K562 (cell line): ENCODE measurements around the gene AHSG. TPM values are rescaled to one million over a fixed set of nuclear protein-coding genes. Genes with fewer than 3 reads are reported as not detected.

Experiments used
- ATAC-seq: fragments of 200-7000 bp; cut with Tn5 transposase; 3 replicates; pipeline ENCODE4 v1.9.1; 2020; ENCODE audit warnings: moderate library complexity
- BruUV-seq: library from RNA; stranded (reverse); fragments of 400-500 nt; replicated peaks from 2 replicates; lab custom pipeline; 2021; lab: Mats Ljungman, UMichigan
- CTCF ChIA-PET: fragments of 300-600 bp; formaldehyde crosslinking; extraction: SDS; loops from one replicate; lab custom pipeline; 2021; ENCODE audit warnings: low intra/inter-chr PET ratio; lab: Yijun Ruan, JAX
- POLR2A ChIA-PET: fragments of 300-600, 350-650 bp; sonication (Branson Sonifier 250); formaldehyde crosslinking; extraction: SDS; loops from one replicate; lab custom pipeline; 2021; ENCODE audit warnings: antibody characterized with exemption, inconsistent platforms; lab: Yijun Ruan, JAX
- DNase-seq, 4 experiments: peaks; one replicate each; pipeline versions ENCODE4 v3.0.0 to v3.0.0-alpha.2; 2011 to 2018; ENCODE audit warnings: low spot score in 3 of 4, mixed read lengths in 3 of 4; ENCODE audit errors: extremely low read depth in 1 of 4
- FAIRE-seq: peaks from 2 replicates; lab custom pipeline; 2011; peaks lifted over from hg19 to GRCh38; lab: Jason Lieb, UNC
- H2AFZ ChIP-seq: 2 replicates; pipeline ENCODE4 v1.6.0; 2011; ENCODE audit warnings: low read depth, low read length, control low read depth, inconsistent platforms
- H3K27ac ChIP-seq: fragments of 200-600 bp; 3 replicates; pipeline ENCODE4 v1.8.0; 2011; ENCODE audit warnings: low read depth, mild to moderate bottlenecking, control low read depth, inconsistent platforms, low read length, moderate library complexity, mixed read lengths; ENCODE audit errors: extremely low read depth
- H3K27me3 ChIP-seq, 2 experiments: fragments of 300-600 bp in 1 of 2; 2 replicates in 1 of 2; 3 replicates in 1 of 2; pipeline versions ENCODE4 v1.6.0 to v1.8.0; 2011; ENCODE audit warnings: inconsistent platforms in 2 of 2, low read length in 2 of 2, mild to moderate bottlenecking in 1 of 2, mixed read lengths in 1 of 2, moderate library complexity in 1 of 2; ENCODE audit not compliant: control insufficient read depth in 2 of 2, insufficient read depth in 2 of 2
- H3K36me3 ChIP-seq: fragments of 300-600 bp; 3 replicates; pipeline ENCODE4 v1.8.0; 2011; ENCODE audit warnings: mild to moderate bottlenecking, low read length, inconsistent platforms; ENCODE audit not compliant: control insufficient read depth, insufficient read depth
- H3K4me1 ChIP-seq, 2 experiments: fragments of 200-600 bp in 1 of 2; replicated peaks in 1 of 2; 2 replicates in 1 of 2; 3 replicates in 1 of 2; pipeline versions ENCODE4 v1.5.1 to v1.8.0; 2011; ENCODE audit warnings: inconsistent platforms in 2 of 2, low read length in 2 of 2, mild to moderate bottlenecking in 1 of 2, mixed read lengths in 1 of 2, moderate library complexity in 1 of 2; ENCODE audit not compliant: control insufficient read depth in 2 of 2, insufficient read depth in 2 of 2
- H3K4me2 ChIP-seq: 2 replicates; pipeline ENCODE4 v1.6.1; 2011; ENCODE audit warnings: low read length, control low read depth, inconsistent platforms, mixed read lengths; ENCODE audit not compliant: insufficient read depth
- H3K4me3 ChIP-seq: fragments of 200-600 bp; sonication (generic), shearing (Covaris generic); 2 replicates; pipeline ENCODE4 v1.5.1; 2016; ENCODE audit warnings: control low read depth, inconsistent platforms
- H3K79me2 ChIP-seq: fragments of 200-600 bp; 3 replicates; pipeline ENCODE4 v1.8.0; 2011; ENCODE audit warnings: low read length, inconsistent platforms; ENCODE audit not compliant: control insufficient read depth, insufficient read depth
- H3K9ac ChIP-seq, 2 experiments: 2 replicates each; pipeline versions ENCODE4 v1.6.0 to v1.6.1; 2011; ENCODE audit warnings: low read depth in 2 of 2, low read length in 2 of 2, control low read depth in 1 of 2, inconsistent platforms in 1 of 2, mild to moderate bottlenecking in 1 of 2, mixed read lengths in 1 of 2; ENCODE audit not compliant: insufficient read depth in 1 of 2
- H3K9me1 ChIP-seq: one replicate; pipeline ENCODE4 v1.6.0; 2011; ENCODE audit warnings: inconsistent platforms, mild to moderate bottlenecking, low read length, moderate library complexity; ENCODE audit not compliant: control insufficient read depth, insufficient read depth
- H3K9me3 ChIP-seq: replicated peaks from 2 replicates; pipeline ENCODE4 v1.5.1; 2011; ENCODE audit warnings: low read depth, low read length, inconsistent platforms; ENCODE audit not compliant: control insufficient read depth, insufficient read depth
- H4K20me1 ChIP-seq: replicated peaks from 2 replicates; pipeline ENCODE4 v1.6.1; 2011; ENCODE audit warnings: low read length, inconsistent platforms, mixed read lengths; ENCODE audit not compliant: control insufficient read depth, insufficient read depth
- BRF1 ChIP-seq: IDR thresholded peaks from 3 replicates; pipeline ENCODE4 v1.6.1; 2011; ENCODE audit warnings: borderline replicate concordance, mild to moderate bottlenecking; ENCODE audit not compliant: insufficient read length; ENCODE audit errors: extremely low read depth
- ETS2 ChIP-seq: IDR thresholded peaks from 2 replicates; pipeline ENCODE4 v1.6.1; 2016; ENCODE audit warnings: borderline replicate concordance, missing genetic modification characterization, mild to moderate bottlenecking, moderate library complexity, missing compliant biosample characterization; ENCODE audit not compliant: poor library complexity, severe bottlenecking
- MCM3 ChIP-seq: fragments of 450-650 bp; IDR thresholded peaks from 2 replicates; pipeline ENCODE4 v1.6.1; 2016
- NBN ChIP-seq: fragments of 450-650 bp; IDR thresholded peaks from 2 replicates; pipeline ENCODE4 v1.6.1; 2016; ENCODE audit warnings: low read depth, mild to moderate bottlenecking
- PHF20 ChIP-seq: fragments of 450-650 bp; IDR thresholded peaks from 2 replicates; pipeline ENCODE4 v1.6.1; 2018; ENCODE audit not compliant: partially characterized antibody
- SREBF1 ChIP-seq: fragments of 150-350 bp; IDR thresholded peaks from 2 replicates; pipeline ENCODE4 v1.6.1; 2014; ENCODE audit warnings: antibody characterized with exemption, low read depth, low read length, borderline replicate concordance
- TOE1 ChIP-seq, 2 experiments: fragments of 450-650 bp in 1 of 2; sonication (generic) in 1 of 2; formaldehyde crosslinking in 1 of 2; IDR thresholded peaks; 2 replicates each; pipeline versions ENCODE4 v1.7.1 to v1.8.0; 2016 to 2022; ENCODE audit warnings: borderline replicate concordance in 2 of 2, mild to moderate bottlenecking in 2 of 2, antibody characterized with exemption in 1 of 2, inconsistent platforms in 1 of 2, low read depth in 1 of 2, missing genetic modification reagents in 1 of 2, moderate library complexity in 1 of 2
- ZNF146 ChIP-seq: IDR thresholded peaks from one replicate; pipeline ENCODE4 v1.6.1; 2018; ENCODE audit warnings: missing compliant biosample characterization; ENCODE audit not compliant: unreplicated experiment
- in situ Hi-C: fragments of 300-500 bp; cut with MboI; formaldehyde crosslinking; loops from 4 replicates; pipeline ENCODE4 v1.15.0; 2018; ENCODE audit warnings: inconsistent platforms, mixed read lengths
- intact Hi-C: fragments of 100-400 bp; cut with micrococcal nuclease; formaldehyde crosslinking; loops from 2 replicates; pipeline ENCODE4 v1.14.2; 2022
- polyA plus RNA-seq, 8 experiments: library from polyadenylated mRNA; depleted of rRNA in 4 of 8; stranded (reverse) in 5 of 8; unstranded in 3 of 8; fragments of >200 nt; fragmentation: Nextera tagmentation in 2 of 8; fragmentation: Illumina TruSeq in 1 of 8; extraction: Ambion mirVana in 2 of 8; extraction: Trizol in 1 of 8; gene quantifications; 2 replicates each; pipeline versions ENCODE4 v1.2.1 to v1.2.3, GENCODE V29; 2011 to 2014; ENCODE audit warnings: inconsistent platforms in 1 of 8, missing spikeins in 1 of 8
- total RNA-seq, 7 experiments: library from RNA; depleted of rRNA in 6 of 7; stranded (reverse); fragments of >200 nt in 6 of 7; fragmentation: Illumina TruSeq in 2 of 7; extraction: Trizol in 2 of 7; gene quantifications; 2 replicates each; pipeline versions ENCODE4 v1.2.1 to v1.2.3, GENCODE V29; 2011 to 2021; ENCODE audit warnings: low replicate concordance in 1 of 7
- TF ChIP-seq, protein P1 (sequence below): fragments of 200-400 bp; formaldehyde crosslinking; IDR thresholded peaks from 2 replicates; pipeline ENCODE4 v1.6.1; 2017; ENCODE audit warnings: mild to moderate bottlenecking, low read depth, low read length, moderate library complexity
- TF ChIP-seq, protein P2 (sequence below): fragments of 450-650 bp; formaldehyde crosslinking; IDR thresholded peaks from 2 replicates; pipeline ENCODE4 v1.4.0; 2022; ENCODE audit warnings: missing genetic modification characterization
- TF ChIP-seq, protein P3 (sequence below): sonication (generic); formaldehyde crosslinking; IDR thresholded peaks from 2 replicates; pipeline ENCODE4 v1.8.1; 2023; ENCODE audit warnings: mild to moderate bottlenecking, missing genetic modification reagents
- TF ChIP-seq, protein P4 (sequence below): sonication (generic); formaldehyde crosslinking; IDR thresholded peaks from 2 replicates; pipeline ENCODE4 v1.8.1; 2023; ENCODE audit warnings: mild to moderate bottlenecking, missing genetic modification reagents, moderate library complexity

The AHSG gene
- total and polyA plus RNA-seq, 9 of the 15 experiments (the other 6 are each of a cell fraction or from before 2014, with no cell fraction given), result 0.69 TPM; not detected in 8

DNA sequence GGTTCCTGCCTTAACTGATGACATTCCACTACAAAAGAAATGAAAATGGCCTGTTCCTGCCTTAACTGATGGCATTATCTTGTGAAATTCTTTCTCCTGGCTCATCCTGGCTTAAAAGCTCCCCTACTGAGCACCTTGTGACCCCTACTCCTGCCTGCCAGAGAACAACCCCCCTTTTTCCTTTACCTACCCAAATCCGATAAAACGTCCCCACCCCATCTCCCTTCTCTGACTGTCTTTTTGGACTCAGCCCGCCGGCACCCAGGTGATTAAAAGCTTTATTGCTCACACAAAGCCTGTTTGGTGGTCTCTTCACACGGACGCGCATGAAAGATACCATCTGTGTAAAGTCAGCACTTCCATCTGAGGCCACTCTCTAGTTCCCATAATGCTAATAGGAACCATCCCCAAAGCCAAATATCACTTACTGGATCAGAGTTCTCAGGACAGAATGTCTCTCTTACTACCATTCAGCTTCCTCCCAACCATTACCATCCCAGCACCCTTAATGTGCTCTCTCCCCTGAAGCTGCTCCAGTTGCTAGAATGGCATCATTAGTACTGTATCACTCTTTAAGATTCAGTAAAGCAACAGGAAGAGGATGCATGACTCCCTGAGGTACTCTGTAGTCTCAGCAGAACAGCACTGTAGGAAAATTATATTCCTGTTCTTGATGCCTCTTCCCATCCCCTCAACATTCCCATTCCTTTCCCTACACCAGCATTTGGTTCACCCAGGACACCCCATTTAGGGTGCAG is 50.7 kb downstream of the AHSG start (continued):
- TF ChIP-seq ETS2 (no peak), NBN (no peak), BRF1 (no peak)
- TF ChIP-seq, protein P1, sequence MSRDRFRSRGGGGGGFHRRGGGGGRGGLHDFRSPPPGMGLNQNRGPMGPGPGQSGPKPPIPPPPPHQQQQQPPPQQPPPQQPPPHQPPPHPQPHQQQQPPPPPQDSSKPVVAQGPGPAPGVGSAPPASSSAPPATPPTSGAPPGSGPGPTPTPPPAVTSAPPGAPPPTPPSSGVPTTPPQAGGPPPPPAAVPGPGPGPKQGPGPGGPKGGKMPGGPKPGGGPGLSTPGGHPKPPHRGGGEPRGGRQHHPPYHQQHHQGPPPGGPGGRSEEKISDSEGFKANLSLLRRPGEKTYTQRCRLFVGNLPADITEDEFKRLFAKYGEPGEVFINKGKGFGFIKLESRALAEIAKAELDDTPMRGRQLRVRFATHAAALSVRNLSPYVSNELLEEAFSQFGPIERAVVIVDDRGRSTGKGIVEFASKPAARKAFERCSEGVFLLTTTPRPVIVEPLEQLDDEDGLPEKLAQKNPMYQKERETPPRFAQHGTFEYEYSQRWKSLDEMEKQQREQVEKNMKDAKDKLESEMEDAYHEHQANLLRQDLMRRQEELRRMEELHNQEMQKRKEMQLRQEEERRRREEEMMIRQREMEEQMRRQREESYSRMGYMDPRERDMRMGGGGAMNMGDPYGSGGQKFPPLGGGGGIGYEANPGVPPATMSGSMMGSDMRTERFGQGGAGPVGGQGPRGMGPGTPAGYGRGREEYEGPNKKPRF, result no peak
- TF ChIP-seq, protein P2, sequence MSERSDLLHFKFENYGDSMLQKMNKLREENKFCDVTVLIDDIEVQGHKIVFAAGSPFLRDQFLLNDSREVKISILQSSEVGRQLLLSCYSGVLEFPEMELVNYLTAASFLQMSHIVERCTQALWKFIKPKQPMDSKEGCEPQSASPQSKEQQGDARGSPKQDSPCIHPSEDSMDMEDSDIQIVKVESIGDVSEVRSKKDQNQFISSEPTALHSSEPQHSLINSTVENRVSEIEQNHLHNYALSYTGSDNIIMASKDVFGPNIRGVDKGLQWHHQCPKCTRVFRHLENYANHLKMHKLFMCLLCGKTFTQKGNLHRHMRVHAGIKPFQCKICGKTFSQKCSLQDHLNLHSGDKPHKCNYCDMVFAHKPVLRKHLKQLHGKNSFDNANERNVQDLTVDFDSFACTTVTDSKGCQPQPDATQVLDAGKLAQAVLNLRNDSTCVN (CRISPR knock-in tag), result no peak

DNA sequence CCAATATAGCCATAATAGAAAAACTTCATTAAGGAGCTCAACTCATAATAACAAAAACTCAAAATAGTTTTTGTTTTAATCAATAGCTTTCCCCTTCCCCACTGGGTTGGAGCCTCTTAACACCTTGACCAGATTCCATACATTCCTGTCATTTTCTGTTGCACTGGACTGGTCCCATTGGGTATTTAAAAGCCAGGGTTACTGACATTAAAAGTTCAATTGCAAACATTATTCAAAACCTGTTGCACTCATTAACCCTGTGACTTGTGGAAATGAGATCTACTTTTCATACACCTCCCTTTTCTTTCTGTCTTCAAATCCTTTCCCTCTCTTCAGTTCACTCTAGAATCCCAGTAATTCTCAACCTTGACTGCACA is 51.2 kb downstream of the AHSG start:
- no peaks in the 10 kb centered on the region for H4K20me1 ChIP-seq
- POLR2A ChIA-PET, result interaction anchor here (0.6 kb wide), 1 partner anchor 61 kb away, joined by 3 read pairs; no protein-coding TSS in a partner anchor
- intact Hi-C loops, result no loop called here
- H3K79me2 ChIP-seq, result no peaks in the 10 kb centered on the region
- no peaks in the 10 kb centered on the region for H3K36me3 ChIP-seq
- FAIRE-seq (no peak), ATAC-seq (no peak), DNase-seq (no peak)
- no peaks in the 10 kb centered on the region; a peak in 1 of 5 replicates for H3K4me1 ChIP-seq
- in situ Hi-C loops, result no loop called here
- no peak overlapping the region for H3K27ac ChIP-seq
- no TSS peak for BruUV-seq
- no peaks in the 10 kb centered on the region for H3K9me3 ChIP-seq
- H3K27me3 ChIP-seq, result peaks cover 11 to 33% of the 10 kb centered on the region in 2 experiments; a peak in 4 of 5 replicates
- CTCF ChIA-PET, result no interaction called here
- no peak overlapping the region for H3K4me2 ChIP-seq
- H2AFZ ChIP-seq, result no peak overlapping the region
- no peak overlapping the region for H3K9ac ChIP-seq
- no peaks in the 10 kb centered on the region for H3K9me1 ChIP-seq
- H3K4me3 ChIP-seq, result no peak overlapping the region
- TF ChIP-seq SREBF1 (no peak), PHF20 (no peak), TOE1 (IDR thresholded peaks at IDR 0.05; ENCODE audit: borderline replicate concordance) (no peak), TOE1 (CRISPR knock-in tag; IDR thresholded peaks at IDR 0.05; ENCODE audit: borderline replicate concordance, low read depth) (no peak), MCM3 (no peak), ZNF146 (CRISPR knock-in tag) (no peak)
- TF ChIP-seq, protein P3, sequence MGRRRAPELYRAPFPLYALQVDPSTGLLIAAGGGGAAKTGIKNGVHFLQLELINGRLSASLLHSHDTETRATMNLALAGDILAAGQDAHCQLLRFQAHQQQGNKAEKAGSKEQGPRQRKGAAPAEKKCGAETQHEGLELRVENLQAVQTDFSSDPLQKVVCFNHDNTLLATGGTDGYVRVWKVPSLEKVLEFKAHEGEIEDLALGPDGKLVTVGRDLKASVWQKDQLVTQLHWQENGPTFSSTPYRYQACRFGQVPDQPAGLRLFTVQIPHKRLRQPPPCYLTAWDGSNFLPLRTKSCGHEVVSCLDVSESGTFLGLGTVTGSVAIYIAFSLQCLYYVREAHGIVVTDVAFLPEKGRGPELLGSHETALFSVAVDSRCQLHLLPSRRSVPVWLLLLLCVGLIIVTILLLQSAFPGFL (CRISPR knock-in tag), result no peak
- TF ChIP-seq, protein P4, sequence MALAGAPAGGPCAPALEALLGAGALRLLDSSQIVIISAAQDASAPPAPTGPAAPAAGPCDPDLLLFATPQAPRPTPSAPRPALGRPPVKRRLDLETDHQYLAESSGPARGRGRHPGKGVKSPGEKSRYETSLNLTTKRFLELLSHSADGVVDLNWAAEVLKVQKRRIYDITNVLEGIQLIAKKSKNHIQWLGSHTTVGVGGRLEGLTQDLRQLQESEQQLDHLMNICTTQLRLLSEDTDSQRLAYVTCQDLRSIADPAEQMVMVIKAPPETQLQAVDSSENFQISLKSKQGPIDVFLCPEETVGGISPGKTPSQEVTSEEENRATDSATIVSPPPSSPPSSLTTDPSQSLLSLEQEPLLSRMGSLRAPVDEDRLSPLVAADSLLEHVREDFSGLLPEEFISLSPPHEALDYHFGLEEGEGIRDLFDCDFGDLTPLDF (CRISPR knock-in tag), result no peak
